IMR-90 (cell line): Measurements from ENCODE around the gene ENAH. TPM values are rescaled to one million over a fixed set of nuclear protein-coding genes. Genes with fewer than 3 reads are reported as not detected.

Source experiments
- ATAC-seq: fragments of 200-7000 bp; cut with Tn5 transposase; 2 replicates; pipeline ENCODE4 v1.9.1; 2020; ENCODE audit warnings: low read depth, mild to moderate bottlenecking, moderate library complexity
- BruUV-seq: library from RNA; stranded (reverse); fragments of 400-500 nt; replicated peaks from 2 replicates; lab custom pipeline; 2021; lab: Mats Ljungman, UMichigan
- CTCF ChIA-PET: fragments of 300-600 bp; formaldehyde crosslinking; extraction: SDS; loops from one replicate; lab custom pipeline; 2021; ENCODE audit warnings: antibody characterized with exemption; lab: Yijun Ruan, JAX
- POLR2A ChIA-PET: fragments of 300-600 bp; sonication (Branson Sonifier 250); formaldehyde crosslinking; loops from one replicate; lab custom pipeline; 2022; ENCODE audit warnings: antibody characterized with exemption; ENCODE audit not compliant: unreplicated experiment; lab: Charles Lee
- DNase-seq: peaks from one replicate; pipeline ENCODE4 v3.0.0; 2013
- H2AFZ ChIP-seq: replicated peaks from 2 replicates; pipeline ENCODE3; 2013; ENCODE audit warnings: low read length, mild to moderate bottlenecking; ENCODE audit not compliant: poor library complexity
- H2AK5ac ChIP-seq: 2 replicates; pipeline ENCODE4 v1.6.1; 2013; ENCODE audit warnings: low read depth, low read length, inconsistent platforms
- H2AK9ac ChIP-seq: replicated peaks from 2 replicates; pipeline ENCODE3; 2013; ENCODE audit warnings: mild to moderate bottlenecking, low read depth, low read length, moderate library complexity; ENCODE audit not compliant: poor library complexity
- H2BK120ac ChIP-seq: 2 replicates; pipeline ENCODE4 v1.6.1; 2013; ENCODE audit warnings: low read depth, low read length, inconsistent platforms
- H2BK15ac ChIP-seq: 3 replicates; pipeline ENCODE4 v1.6.1; 2013; ENCODE audit warnings: low read depth, low read length, inconsistent platforms
- H2BK20ac ChIP-seq: 2 replicates; pipeline ENCODE4 v1.6.1; 2013; ENCODE audit warnings: low read depth, mild to moderate bottlenecking, inconsistent platforms, low read length, moderate library complexity
- H2BK5ac ChIP-seq: 2 replicates; pipeline ENCODE4 v1.6.1; 2013; ENCODE audit warnings: mild to moderate bottlenecking, low read depth, low read length, inconsistent platforms; ENCODE audit not compliant: poor library complexity, severe bottlenecking
- H3K14ac ChIP-seq: replicated peaks from 2 replicates; pipeline ENCODE4 v1.6.1; 2013; ENCODE audit warnings: low read depth, low read length, inconsistent platforms
- H3K18ac ChIP-seq: 2 replicates; pipeline ENCODE4 v1.6.1; 2013; ENCODE audit warnings: low read depth, low read length, control low read depth
- H3K23ac ChIP-seq: 2 replicates; pipeline ENCODE4 v1.6.1; 2013; ENCODE audit warnings: low read depth, low read length, inconsistent platforms
- H3K27ac ChIP-seq: 2 replicates; pipeline ENCODE4 v1.5.1; 2013; ENCODE audit warnings: mild to moderate bottlenecking, control low read depth, low read length; ENCODE audit not compliant: insufficient read depth
- H3K27me3 ChIP-seq: 2 replicates; pipeline ENCODE4 v1.6.1; 2013; ENCODE audit warnings: low read length; ENCODE audit not compliant: control insufficient read depth, insufficient read depth
- H3K36me3 ChIP-seq: 2 replicates; pipeline ENCODE4 v1.6.1; 2013; ENCODE audit warnings: low read length, mixed read lengths; ENCODE audit not compliant: control insufficient read depth, insufficient read depth
- H3K4ac ChIP-seq: 2 replicates; pipeline ENCODE4 v1.6.1; 2013; ENCODE audit warnings: low read depth, low read length, inconsistent platforms
- H3K4me1 ChIP-seq: 2 replicates; pipeline ENCODE4 v1.6.1; 2013; ENCODE audit warnings: low read length, mixed read lengths; ENCODE audit not compliant: control insufficient read depth, insufficient read depth
- H3K4me2 ChIP-seq: 2 replicates; pipeline ENCODE4 v1.6.1; 2013; ENCODE audit warnings: low read depth, mild to moderate bottlenecking, control low read depth, low read length, moderate library complexity
- H3K4me3 ChIP-seq: 2 replicates; pipeline ENCODE4 v1.5.1; 2013; ENCODE audit warnings: low read depth, mild to moderate bottlenecking, control low read depth, low read length, moderate library complexity; ENCODE audit not compliant: insufficient read depth
- H3K56ac ChIP-seq: 2 replicates; pipeline ENCODE4 v1.6.1; 2013; ENCODE audit warnings: low read length, inconsistent platforms; ENCODE audit not compliant: insufficient read depth; ENCODE audit errors: extremely low read depth
- H3K79me1 ChIP-seq, 2 experiments: 2 replicates each; pipeline ENCODE4 v1.6.1; 2013; ENCODE audit warnings: low read length in 2 of 2, inconsistent platforms in 1 of 2, low read depth in 1 of 2
- H3K9ac ChIP-seq: 2 replicates; pipeline ENCODE4 v1.6.1; 2013; ENCODE audit warnings: low read depth, low read length, control low read depth
- H3K9me1 ChIP-seq: 2 replicates; pipeline ENCODE4 v1.6.1; 2013; ENCODE audit warnings: low read length, inconsistent platforms; ENCODE audit not compliant: insufficient read depth
- H3K9me3 ChIP-seq: 2 replicates; pipeline ENCODE4 v1.6.1; 2013; ENCODE audit warnings: low read length; ENCODE audit not compliant: control insufficient read depth, insufficient read depth
- H4K20me1 ChIP-seq: 2 replicates; pipeline ENCODE4 v1.6.1; 2013; ENCODE audit warnings: low read length, inconsistent platforms; ENCODE audit not compliant: insufficient read depth
- H4K5ac ChIP-seq: 2 replicates; pipeline ENCODE4 v1.6.1; 2013; ENCODE audit warnings: mild to moderate bottlenecking, low read depth, low read length, control low read depth
- H4K8ac ChIP-seq, 2 experiments: 2 replicates each; pipeline ENCODE4 v1.6.1; 2013; ENCODE audit warnings: low read depth in 2 of 2, low read length in 2 of 2, control low read depth in 1 of 2, inconsistent platforms in 1 of 2
- H4K91ac ChIP-seq: 2 replicates; pipeline ENCODE4 v1.6.1; 2013; ENCODE audit warnings: low read depth, low read length, inconsistent platforms; ENCODE audit not compliant: insufficient read depth
- BHLHE40 ChIP-seq: fragments of 150-350 bp; IDR thresholded peaks from 2 replicates; pipeline ENCODE4 v1.6.1; 2016; ENCODE audit warnings: mild to moderate bottlenecking, low read depth, low read length
- CEBPB ChIP-seq: IDR thresholded peaks from 2 replicates; pipeline ENCODE4 v1.6.1; 2012; ENCODE audit warnings: low read depth, low read length, improper control_type of control experiment
- CHD1 ChIP-seq: IDR thresholded peaks from 2 replicates; pipeline ENCODE4 v1.6.1; 2012; ENCODE audit warnings: low read depth, low read length, improper control_type of control experiment
- FOS ChIP-seq: fragments of 150-350 bp; IDR thresholded peaks from 2 replicates; pipeline ENCODE4 v1.6.1; 2016; ENCODE audit warnings: low read depth, low read length
- MAZ ChIP-seq: IDR thresholded peaks from 2 replicates; pipeline ENCODE4 v1.6.1; 2012; ENCODE audit warnings: low read depth, mild to moderate bottlenecking, low read length, improper control_type of control experiment, moderate library complexity, borderline replicate concordance
- MXI1 ChIP-seq: IDR thresholded peaks from 2 replicates; pipeline ENCODE4 v1.6.1; 2012; ENCODE audit warnings: low read depth, mild to moderate bottlenecking, low read length, moderate library complexity, borderline replicate concordance
- NFE2L2 ChIP-seq: fragments of 150-350 bp; IDR thresholded peaks from 2 replicates; pipeline ENCODE4 v1.6.1; 2016; ENCODE audit warnings: low read depth, mild to moderate bottlenecking, low read length
- RAD21 ChIP-seq: IDR thresholded peaks from 2 replicates; pipeline ENCODE4 v1.6.1; 2012; ENCODE audit warnings: low read length, improper control_type of control experiment
- RCOR1 ChIP-seq: IDR thresholded peaks from 2 replicates; pipeline ENCODE4 v1.6.1; 2012; ENCODE audit warnings: mild to moderate bottlenecking, low read length, improper control_type of control experiment; ENCODE audit not compliant: insufficient replicate concordance
- RFX5 ChIP-seq: IDR thresholded peaks from 2 replicates; pipeline ENCODE4 v1.8.0; 2012; ENCODE audit warnings: low read depth, mild to moderate bottlenecking, low read length, moderate library complexity
- SMC3 ChIP-seq: fragments of 150-350 bp; IDR thresholded peaks from 2 replicates; pipeline ENCODE4 v1.6.1; 2016; ENCODE audit warnings: low read depth, mild to moderate bottlenecking, antibody characterized with exemption, low read length, moderate library complexity
- whole genome bisulfite sequencing, 2 experiments: methylation state at CpG; one replicate each; pipeline versions ENCODE4 v1.1.5 to v1.1.7; 2013; ENCODE audit warnings: missing lambda C conversion rate in 2 of 2; ENCODE audit not compliant: insufficient read length in 1 of 2; ENCODE audit errors: extremely low coverage in 2 of 2; 5-methylcytosine and 5-hydroxymethylcytosine counted together
- dilution Hi-C: fragments of 300-500 bp; cut with HindIII; formaldehyde crosslinking; loops from one replicate; pipeline ENCODE4 v1.14.3; 2018; ENCODE audit warnings: low sequenced_read_pairs; ENCODE audit not compliant: unreplicated experiment
- in situ Hi-C: fragments of 300-500 bp; cut with MboI; formaldehyde crosslinking; loops from 3 replicates; pipeline ENCODE4 v1.14.3; 2019; ENCODE audit warnings: low sequenced_read_pairs, inconsistent platforms, mixed read lengths
- intact Hi-C: fragments of 100-400 bp; cut with micrococcal nuclease; formaldehyde crosslinking; loops from 2 replicates; pipeline ENCODE4 v1.10.0; 2022
- polyA plus RNA-seq, 3 experiments: library from polyadenylated mRNA; depleted of rRNA; stranded (reverse); fragments of >200 nt; gene quantifications; 2 replicates each; pipeline ENCODE4 v1.2.3, GENCODE V29; 2012; ENCODE audit warnings: low replicate concordance in 1 of 3
- total RNA-seq: library from RNA; depleted of rRNA; stranded (reverse); fragments of >200 nt; gene quantifications from 2 replicates; pipeline ENCODE4 v1.2.3, GENCODE V29; 2012
- TF ChIP-seq, protein P1 (sequence below): conservative IDR thresholded peaks from 2 replicates; pipeline ENCODE4 v1.5.1; 2012; ENCODE audit warnings: mild to moderate bottlenecking, low read depth, low read length, improper control_type of control experiment
- TF ChIP-seq, protein P2 (sequence below): fragments of 150-350 bp; IDR thresholded peaks from 2 replicates; pipeline ENCODE4 v1.6.1; 2017; ENCODE audit warnings: mild to moderate bottlenecking, antibody characterized with exemption, low read length, low read depth
- TF ChIP-seq, protein P3 (sequence below): fragments of 150-350 bp; IDR thresholded peaks from 2 replicates; pipeline ENCODE4 v1.6.1; 2016; ENCODE audit warnings: low read depth, mild to moderate bottlenecking, low read length, moderate library complexity, borderline replicate concordance

Gene ENAH
- total and polyA plus RNA-seq, 2 of the 4 experiments (the other 2 are of a cell fraction): 61.3 to 86.9 TPM

DNA sequence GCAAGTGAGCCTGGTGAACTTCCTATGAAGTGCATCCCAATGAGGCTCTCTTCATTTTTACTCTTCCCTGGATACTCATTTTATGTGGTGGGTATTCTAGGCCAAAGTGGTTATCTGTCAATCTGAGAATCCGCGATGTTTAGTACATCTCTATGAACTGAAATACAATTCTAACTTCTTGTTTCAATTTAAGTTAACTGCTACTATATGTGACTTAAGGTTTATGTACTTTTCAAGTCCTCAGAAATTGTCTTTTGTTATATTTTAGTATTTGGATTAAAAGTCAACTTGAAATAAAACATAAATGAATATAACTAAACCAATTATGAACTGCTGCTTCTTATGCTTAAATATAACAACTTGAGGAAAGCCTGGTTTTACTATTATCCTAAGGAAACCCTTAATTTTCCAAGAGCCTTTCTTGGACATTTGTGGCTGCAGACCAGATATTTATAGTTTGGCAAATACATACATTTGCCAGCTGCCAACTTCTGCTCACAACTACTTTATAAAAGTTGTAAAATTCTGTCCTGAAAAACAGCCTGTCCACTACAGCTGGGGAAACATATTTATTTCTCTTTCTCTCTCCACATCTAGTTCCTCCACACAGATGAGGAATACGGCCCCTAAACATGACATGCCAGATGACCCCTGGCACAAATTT lies 60.4 kb downstream of the ENAH start:
- H3K4me3 ChIP-seq: no peak overlapping the region
- H3K56ac ChIP-seq: no peak overlapping the region
- H3K14ac ChIP-seq: no peak overlapping the region; the same call in 1 of the 2 replicates
- H3K9ac ChIP-seq: no peak overlapping the region
- H4K91ac ChIP-seq: no peak overlapping the region
- no CpG with 5 or more reads among the region's 3 CpGs for WGBS, 2 experiments
- ATAC-seq: no peak
- H3K4me2 ChIP-seq: no peak overlapping the region
- ChIA-PET POLR2A (no interaction called here), CTCF (interaction anchor here (0.6 kb wide), 1 partner anchor 139 kb away, joined by 3 read pairs; no protein-coding TSS in a partner anchor)
- H4K20me1 ChIP-seq: peaks cover 57% of the 10 kb centered on the region
- H4K8ac ChIP-seq: no peak overlapping the region
- peaks cover 3% of the 10 kb centered on the region; the same call in 1 of the 2 replicates for H3K36me3 ChIP-seq
- no peaks in the 10 kb centered on the region for H3K9me3 ChIP-seq
- TF ChIP-seq BHLHE40: no peak
- no peak for TF ChIP-seq RFX5
- no peak for TF ChIP-seq NFE2L2
- TF ChIP-seq FOS: no peak
- TF ChIP-seq MAZ: no peak
- TF ChIP-seq, protein P1, sequence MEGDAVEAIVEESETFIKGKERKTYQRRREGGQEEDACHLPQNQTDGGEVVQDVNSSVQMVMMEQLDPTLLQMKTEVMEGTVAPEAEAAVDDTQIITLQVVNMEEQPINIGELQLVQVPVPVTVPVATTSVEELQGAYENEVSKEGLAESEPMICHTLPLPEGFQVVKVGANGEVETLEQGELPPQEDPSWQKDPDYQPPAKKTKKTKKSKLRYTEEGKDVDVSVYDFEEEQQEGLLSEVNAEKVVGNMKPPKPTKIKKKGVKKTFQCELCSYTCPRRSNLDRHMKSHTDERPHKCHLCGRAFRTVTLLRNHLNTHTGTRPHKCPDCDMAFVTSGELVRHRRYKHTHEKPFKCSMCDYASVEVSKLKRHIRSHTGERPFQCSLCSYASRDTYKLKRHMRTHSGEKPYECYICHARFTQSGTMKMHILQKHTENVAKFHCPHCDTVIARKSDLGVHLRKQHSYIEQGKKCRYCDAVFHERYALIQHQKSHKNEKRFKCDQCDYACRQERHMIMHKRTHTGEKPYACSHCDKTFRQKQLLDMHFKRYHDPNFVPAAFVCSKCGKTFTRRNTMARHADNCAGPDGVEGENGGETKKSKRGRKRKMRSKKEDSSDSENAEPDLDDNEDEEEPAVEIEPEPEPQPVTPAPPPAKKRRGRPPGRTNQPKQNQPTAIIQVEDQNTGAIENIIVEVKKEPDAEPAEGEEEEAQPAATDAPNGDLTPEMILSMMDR: no peak
- TF ChIP-seq RCOR1: no peak
- TF ChIP-seq, protein P2, sequence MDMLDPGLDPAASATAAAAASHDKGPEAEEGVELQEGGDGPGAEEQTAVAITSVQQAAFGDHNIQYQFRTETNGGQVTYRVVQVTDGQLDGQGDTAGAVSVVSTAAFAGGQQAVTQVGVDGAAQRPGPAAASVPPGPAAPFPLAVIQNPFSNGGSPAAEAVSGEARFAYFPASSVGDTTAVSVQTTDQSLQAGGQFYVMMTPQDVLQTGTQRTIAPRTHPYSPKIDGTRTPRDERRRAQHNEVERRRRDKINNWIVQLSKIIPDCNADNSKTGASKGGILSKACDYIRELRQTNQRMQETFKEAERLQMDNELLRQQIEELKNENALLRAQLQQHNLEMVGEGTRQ: no peak
- no peak for TF ChIP-seq RAD21
- no peak for TF ChIP-seq CEBPB
- TF ChIP-seq SMC3: no peak
- TF ChIP-seq MXI1: no peak
- TF ChIP-seq CHD1: no peak
- TF ChIP-seq, protein P3, sequence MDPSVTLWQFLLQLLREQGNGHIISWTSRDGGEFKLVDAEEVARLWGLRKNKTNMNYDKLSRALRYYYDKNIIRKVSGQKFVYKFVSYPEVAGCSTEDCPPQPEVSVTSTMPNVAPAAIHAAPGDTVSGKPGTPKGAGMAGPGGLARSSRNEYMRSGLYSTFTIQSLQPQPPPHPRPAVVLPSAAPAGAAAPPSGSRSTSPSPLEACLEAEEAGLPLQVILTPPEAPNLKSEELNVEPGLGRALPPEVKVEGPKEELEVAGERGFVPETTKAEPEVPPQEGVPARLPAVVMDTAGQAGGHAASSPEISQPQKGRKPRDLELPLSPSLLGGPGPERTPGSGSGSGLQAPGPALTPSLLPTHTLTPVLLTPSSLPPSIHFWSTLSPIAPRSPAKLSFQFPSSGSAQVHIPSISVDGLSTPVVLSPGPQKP: no peak
- H2BK20ac ChIP-seq: no peak overlapping the region
- DNase-seq: no peak
- no peak overlapping the region for H2AK5ac ChIP-seq
- H3K4ac ChIP-seq: no peak overlapping the region
- no peak overlapping the region for H3K18ac ChIP-seq
- 0 out of 2 replicates have a peak, but pooled peaks cover 5% of the 10 kb centered on the region for H3K4me1 ChIP-seq
- no TSS peak for BruUV-seq
- intact Hi-C loops (no loop called here), dilution Hi-C loops (no loop called here), in situ Hi-C loops (no loop called here)
- H2BK5ac ChIP-seq: no peak overlapping the region
- H3K27ac ChIP-seq: no peak overlapping the region
- H3K9me1 ChIP-seq: no peaks in the 10 kb centered on the region; the same call in 1 of the 2 replicates
- peaks cover 18 to 69% of the 10 kb centered on the region in 2 experiments for H3K79me1 ChIP-seq
- H2BK15ac ChIP-seq: no peak overlapping the region
- no peak overlapping the region for H2BK120ac ChIP-seq
- no peaks in the 10 kb centered on the region for H3K27me3 ChIP-seq
- no peak overlapping the region for H2AFZ ChIP-seq
- no peak overlapping the region for H4K5ac ChIP-seq
- no peak overlapping the region for H2AK9ac ChIP-seq
- H3K23ac ChIP-seq: 0 out of 2 replicates have a peak overlapping the region, but pooled peaks have one; percentile 39
